CD14-positive monocyte (primary cell): ENCODE measurements around the gene LTF. TPM values are rescaled to one million over a fixed set of nuclear protein-coding genes. Genes with fewer than 3 reads are reported as not detected.
A peak's percentile ranks its signal among the peaks of the same experiment; 100 is the strongest.

Source experiments
- DNase-seq, 3 donors: peaks; one replicate each; pipeline ENCODE4 v3.0.0-alpha.2; 2011 to 2022
- H2AFZ ChIP-seq: 2 replicates; pipeline ENCODE4 v1.6.0; 2012; ENCODE audit warnings: mild to moderate bottlenecking, low read depth, low read length, inconsistent platforms; ENCODE audit not compliant: insufficient read depth, poor library complexity, severe bottlenecking
- H3K27ac ChIP-seq, 2 donors: 1 replicate in 1 of 2; 2 replicates in 1 of 2; pipeline ENCODE4 v1.5.1; 2012 to 2013; ENCODE audit warnings: low read length in 2 of 2, control low read depth in 1 of 2, inconsistent platforms in 1 of 2, low read depth in 1 of 2, mild to moderate bottlenecking in 1 of 2
- H3K27me3 ChIP-seq, 2 donors: one replicate each; pipeline versions ENCODE4 v1.6.0 to v1.6.1; 2011 to 2013; ENCODE audit warnings: low read length in 2 of 2; ENCODE audit not compliant: control insufficient read depth in 2 of 2, insufficient read depth in 2 of 2
- H3K36me3 ChIP-seq, 2 donors: replicated peaks in 1 of 2; 1 replicate in 1 of 2; 2 replicates in 1 of 2; pipeline versions ENCODE4 v1.5.1 to v1.6.1; 2012 to 2013; ENCODE audit warnings: low read length in 2 of 2, control low read depth in 1 of 2, inconsistent platforms in 1 of 2, mild to moderate bottlenecking in 1 of 2; ENCODE audit not compliant: insufficient read depth in 2 of 2, control insufficient read depth in 1 of 2
- H3K4me1 ChIP-seq, 2 donors: 1 replicate in 1 of 2; 2 replicates in 1 of 2; pipeline versions ENCODE4 v1.5.1 to v1.6.1; 2012 to 2013; ENCODE audit warnings: low read length in 2 of 2, control low read depth in 1 of 2, inconsistent platforms in 1 of 2, mild to moderate bottlenecking in 1 of 2, moderate library complexity in 1 of 2; ENCODE audit not compliant: insufficient read depth in 2 of 2, control insufficient read depth in 1 of 2
- H3K4me2 ChIP-seq: replicated peaks from 2 replicates; pipeline ENCODE3; 2012; ENCODE audit warnings: low read length, moderate library complexity, mild to moderate bottlenecking; ENCODE audit not compliant: poor library complexity, severe bottlenecking; ENCODE audit errors: extremely low read depth
- H3K4me3 ChIP-seq, 3 experiments: fragments of 200-600 bp in 1 of 3; sonication (generic) in 1 of 3; replicated peaks in 1 of 3; 1 replicate in 2 of 3; 2 replicates in 1 of 3; pipeline ENCODE4 v1.5.1; 2011 to 2013; ENCODE audit warnings: low read length in 3 of 3, mild to moderate bottlenecking in 3 of 3, control low read depth in 2 of 3, low read depth in 2 of 3, inconsistent platforms in 1 of 3, moderate library complexity in 1 of 3
- H3K79me2 ChIP-seq: 2 replicates; pipeline ENCODE4 v1.6.0; 2012; ENCODE audit warnings: mild to moderate bottlenecking, control low read depth, inconsistent platforms, low read length, moderate library complexity; ENCODE audit not compliant: insufficient read depth
- H3K9ac ChIP-seq: 2 replicates; pipeline ENCODE4 v1.6.0; 2017; ENCODE audit warnings: low read length, mild to moderate bottlenecking; ENCODE audit not compliant: insufficient read depth, poor library complexity, severe bottlenecking
- H3K9me3 ChIP-seq, 2 donors: replicated peaks in 1 of 2; 1 replicate in 1 of 2; 2 replicates in 1 of 2; pipeline versions ENCODE4 v1.5.1 to v1.6.1; 2012 to 2013; ENCODE audit warnings: low read length in 2 of 2, control low read depth in 1 of 2; ENCODE audit not compliant: control insufficient read depth in 1 of 2, insufficient read depth in 1 of 2
- H4K20me1 ChIP-seq: 2 replicates; pipeline ENCODE4 v1.6.0; 2012; ENCODE audit warnings: mild to moderate bottlenecking, low read length, control low read depth, moderate library complexity; ENCODE audit not compliant: insufficient read depth
- H3K27ac Mint-ChIP-seq, 7 donors: one replicate each; pipeline ENCODE4 v1.8.0; 2020; ENCODE audit warnings: mild to moderate bottlenecking in 7 of 7, mixed read lengths in 7 of 7, moderate library complexity in 6 of 7, inconsistent platforms in 2 of 7
- H3K27me3 Mint-ChIP-seq, 3 donors: one replicate each; pipeline ENCODE4 v1.8.0; 2021 to 2022; ENCODE audit warnings: low read depth in 3 of 3, mild to moderate bottlenecking in 3 of 3, mixed read lengths in 3 of 3, moderate library complexity in 3 of 3, inconsistent platforms in 1 of 3
- H3K36me3 Mint-ChIP-seq, 2 donors: one replicate each; pipeline ENCODE4 v1.8.0; 2020; ENCODE audit warnings: mixed read lengths in 2 of 2, inconsistent platforms in 1 of 2, mild to moderate bottlenecking in 1 of 2
- H3K4me1 Mint-ChIP-seq: one replicate; pipeline ENCODE4 v1.8.0; 2020; ENCODE audit warnings: mild to moderate bottlenecking, mixed read lengths
- H3K4me3 Mint-ChIP-seq, 2 donors: one replicate each; pipeline ENCODE4 v1.8.0; 2020; ENCODE audit warnings: mild to moderate bottlenecking in 2 of 2, mixed read lengths in 2 of 2, moderate library complexity in 1 of 2
- H3K9me3 Mint-ChIP-seq, 7 donors: one replicate each; pipeline ENCODE4 v1.8.0; 2020 to 2022; ENCODE audit warnings: mixed read lengths in 7 of 7, mild to moderate bottlenecking in 6 of 7, moderate library complexity in 6 of 7, inconsistent platforms in 2 of 7
- CTCF ChIP-seq: fragments of 200-600 bp; IDR thresholded peaks from one replicate; pipeline ENCODE4 v1.8.0; 2022; ENCODE audit warnings: antibody characterized with exemption, mild to moderate bottlenecking
- WGBS: methylation state at CpG from one replicate; pipeline ENCODE4 v1.1.5; 2013; ENCODE audit warnings: missing lambda C conversion rate; ENCODE audit not compliant: insufficient coverage; 5-methylcytosine and 5-hydroxymethylcytosine counted together
- intact Hi-C, 2 donors: fragments of 100-400 bp; cut with micrococcal nuclease; formaldehyde crosslinking; loops; one replicate each; pipeline versions ENCODE4 v1.15.0 to v1.15.1; 2023
- polyA plus RNA-seq, 3 donors: library from polyadenylated mRNA; depleted of rRNA in 1 of 3; unstranded in 2 of 3; stranded (reverse) in 1 of 3; fragments of 300-500 nt in 2 of 3; fragments of >200 nt in 1 of 3; fragmentation: Illumina TruSeq in 2 of 3; gene quantifications; 1 replicate in 2 of 3; 2 replicates in 1 of 3; pipeline ENCODE4 v1.2.3, GENCODE V29; 2012 to 2021

Gene LTF
- polyA plus RNA-seq, 3 donors = not detected

DNA sequence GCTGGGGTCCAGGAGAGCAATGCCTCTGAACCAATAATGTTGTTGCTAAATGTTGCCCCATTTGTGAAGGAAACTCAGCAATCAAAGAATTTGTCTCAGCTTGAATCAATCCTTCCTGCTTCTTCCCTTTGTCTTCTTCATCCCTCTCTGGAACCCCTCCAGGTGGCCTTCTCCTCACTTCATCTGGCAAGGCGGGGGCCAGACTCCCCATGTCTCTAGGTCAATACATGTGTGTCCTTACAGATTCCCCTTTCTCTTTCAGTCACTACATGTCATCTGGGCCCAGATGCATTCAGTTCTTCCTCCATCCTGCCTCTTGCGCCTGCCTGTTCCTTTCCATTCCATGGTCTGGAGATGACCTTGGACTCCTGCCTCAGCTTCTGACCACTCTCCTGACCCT, 8.0 kb upstream of the LTF start:
- Mint-ChIP-seq H3K9me3 (peaks cover 5 to 18% (median 11%) of the 10 kb centered on the region in 7 donors), H3K4me1 (peaks cover 29% of the 10 kb centered on the region), H3K4me3 (no peak overlapping the region), H3K36me3 (peaks cover 0 to 4% of the 10 kb centered on the region in 2 donors), H3K27me3 (peaks cover 8% of the 10 kb centered on the region in 3 donors), H3K27ac (peak overlapping the region in 1 of 7 donors; percentile 41)
- Histone ChIP-seq H4K20me1 (no peaks in the 10 kb centered on the region), H3K27me3 (no peaks in the 10 kb centered on the region), H3K27ac (no peak overlapping the region), H3K4me2 (no peak overlapping the region), H3K4me1 (peaks cover 14 to 17% of the 10 kb centered on the region in 2 donors), H2AFZ (no peak overlapping the region), H3K79me2 (no peaks in the 10 kb centered on the region), H3K36me3 (no peaks in the 10 kb centered on the region), H3K4me3 (no peak overlapping the region), H3K9me3 (no peaks in the 10 kb centered on the region), H3K9ac (no peak overlapping the region)
- no peak for DNase-seq
- intact Hi-C loops = no loop called here
- 100% methylated on average over 2 of the region's 2 CpGs for WGBS
- TF ChIP-seq CTCF = no peak

DNA sequence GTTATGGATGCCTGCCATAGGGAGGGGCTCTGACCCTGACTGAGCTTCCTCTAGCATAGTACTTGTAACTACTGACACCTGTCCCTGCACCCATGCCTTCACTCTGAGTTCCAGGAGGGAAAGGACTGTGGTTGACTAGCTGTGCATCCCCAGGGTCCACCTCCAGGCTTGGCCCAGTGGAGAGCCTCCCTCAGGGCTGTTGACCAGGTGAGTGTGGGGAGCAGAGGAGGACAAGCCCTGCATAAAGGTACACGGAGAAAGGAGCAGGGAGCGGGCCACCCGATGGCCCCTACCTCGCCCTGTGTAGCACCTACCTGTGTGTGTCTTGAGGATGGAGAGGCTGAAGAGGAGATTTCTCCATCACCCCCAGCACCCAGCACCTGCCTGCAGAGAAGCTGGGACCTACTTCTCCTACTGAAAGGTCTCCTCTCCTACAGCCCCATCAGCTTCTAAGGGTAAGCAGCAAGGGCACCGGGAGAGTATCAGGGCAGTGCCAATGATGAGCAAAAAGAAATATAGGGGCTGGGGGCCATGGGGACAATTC, 6.7 kb upstream of the LTF start:
- H3K4me1 Mint-ChIP-seq = peaks cover 28% of the 10 kb centered on the region
- Histone ChIP-seq H3K4me3 (no peak overlapping the region), H3K79me2 (no peaks in the 10 kb centered on the region), H3K4me1 (peaks cover 14 to 17% of the 10 kb centered on the region in 2 donors), H2AFZ (no peak overlapping the region), H4K20me1 (no peaks in the 10 kb centered on the region), H3K27ac (no peak overlapping the region), H3K9me3 (no peaks in the 10 kb centered on the region), H3K36me3 (no peaks in the 10 kb centered on the region), H3K9ac (no peak overlapping the region), H3K27me3 (no peaks in the 10 kb centered on the region), H3K4me2 (no peak overlapping the region)
- H3K36me3 Mint-ChIP-seq = peaks cover 0 to 4% of the 10 kb centered on the region in 2 donors
- intact Hi-C loops = no loop called here
- TF ChIP-seq CTCF = no peak
- H3K9me3 Mint-ChIP-seq = peaks cover 5 to 18% (median 11%) of the 10 kb centered on the region in 7 donors
- DNase-seq = no peak
- no peak overlapping the region for H3K27ac Mint-ChIP-seq
- WGBS = no CpG with 5 or more reads among the region's 5 CpGs
- peaks cover 8 to 10% (median 8%) of the 10 kb centered on the region in 3 donors for H3K27me3 Mint-ChIP-seq
- H3K4me3 Mint-ChIP-seq = no peak overlapping the region
